NCI-H146 (cell line): ENCODE data around the gene GIGYF2.

Experiments used
- DNase-seq: peaks from one replicate; lab custom pipeline; 2025; lab: John Stamatoyannopoulos, UW

Gene GIGYF2

DNA sequence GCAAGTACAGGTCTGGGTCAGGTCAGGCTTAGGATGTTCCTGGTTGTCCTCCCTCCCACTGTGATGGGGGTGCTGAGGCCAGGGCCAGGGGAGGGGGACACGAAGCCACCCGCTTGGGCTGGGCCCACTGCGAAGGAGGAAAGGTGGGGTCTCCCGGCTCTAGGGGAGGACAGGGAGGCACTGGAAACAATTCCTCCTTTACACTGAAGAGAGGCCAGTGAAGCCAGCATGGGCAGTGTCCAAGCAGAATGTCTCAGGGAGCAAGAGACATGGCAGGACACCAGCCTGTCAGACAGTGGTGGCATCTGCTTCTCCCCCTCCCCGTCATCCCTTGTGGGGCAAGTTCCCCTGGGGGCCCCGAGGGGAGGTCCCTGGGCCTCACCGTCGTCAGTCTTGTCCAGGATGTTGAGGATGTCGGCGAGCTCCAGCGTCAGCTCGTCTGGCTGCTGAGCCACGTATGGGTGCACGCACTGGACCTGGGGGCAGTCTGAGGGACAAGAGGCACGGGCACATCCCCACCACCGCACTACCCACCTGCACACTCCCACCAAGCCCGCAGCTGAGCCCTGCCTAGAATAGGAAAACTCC is 183.7 kb downstream of the GIGYF2 start:
- no peak for DNase-seq

DNA sequence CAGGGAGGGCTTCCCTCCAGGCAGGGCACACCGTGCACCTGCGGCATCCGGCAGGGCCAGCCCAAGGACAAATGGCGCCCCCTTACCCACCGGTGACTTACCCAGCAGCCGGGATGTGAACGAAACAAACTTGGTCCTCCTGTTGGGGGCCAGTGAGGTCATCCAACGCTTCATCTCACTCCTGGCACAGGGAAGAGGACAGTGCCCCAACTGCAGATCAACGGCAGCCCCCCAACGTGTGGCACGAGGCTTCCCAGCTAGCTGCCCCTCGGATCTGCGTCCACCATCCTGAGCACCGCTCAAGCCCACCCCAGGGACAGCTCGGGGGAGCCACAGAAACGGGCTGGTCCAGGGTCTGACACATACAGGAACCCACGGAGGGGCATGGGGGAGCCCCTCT is 185.0 kb downstream of the GIGYF2 start:
- no peak for DNase-seq

DNA sequence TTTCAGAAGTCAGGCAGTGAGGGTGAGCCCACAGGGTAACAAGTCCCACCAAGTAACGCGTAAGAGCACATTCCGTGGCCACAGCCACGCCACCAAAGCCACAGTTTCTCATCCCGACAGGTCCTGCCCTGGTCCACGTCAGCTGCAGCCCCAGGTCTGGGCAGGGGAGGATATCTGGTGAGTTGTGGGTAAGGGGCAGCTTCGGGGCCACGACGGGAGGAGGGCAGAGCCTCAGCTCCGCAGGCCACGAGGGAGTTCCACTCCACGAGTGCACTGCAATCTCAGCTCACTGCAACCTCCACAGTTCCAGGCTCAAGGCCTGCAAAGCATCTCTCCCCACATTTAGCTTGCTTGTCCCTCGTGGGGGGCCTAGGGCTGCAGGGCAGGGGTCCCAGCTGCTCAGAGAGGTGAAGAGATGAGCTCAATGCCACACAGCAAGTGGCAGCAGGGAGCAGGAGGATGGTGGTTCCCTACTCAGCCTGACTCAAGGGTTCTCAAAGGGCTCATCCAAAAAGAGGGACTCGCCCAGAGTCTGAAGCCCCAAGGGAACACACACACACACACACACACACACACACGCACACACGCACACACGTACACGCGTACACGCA is 185.5 kb downstream of the GIGYF2 start:
- DNase-seq, result no peak

GRCh38 chr2:232883116-232883721 is 186.1 kb downstream of the GIGYF2 start:
- DNase-seq, result no peak

GRCh38 chr2:232884001-232884421 is 186.9 kb downstream of the GIGYF2 start:
- DNase-seq, result no peak

GRCh38 chr2:232884549-232885263 is 187.6 kb downstream of the GIGYF2 start:
- DNase-seq, result no peak

DNA sequence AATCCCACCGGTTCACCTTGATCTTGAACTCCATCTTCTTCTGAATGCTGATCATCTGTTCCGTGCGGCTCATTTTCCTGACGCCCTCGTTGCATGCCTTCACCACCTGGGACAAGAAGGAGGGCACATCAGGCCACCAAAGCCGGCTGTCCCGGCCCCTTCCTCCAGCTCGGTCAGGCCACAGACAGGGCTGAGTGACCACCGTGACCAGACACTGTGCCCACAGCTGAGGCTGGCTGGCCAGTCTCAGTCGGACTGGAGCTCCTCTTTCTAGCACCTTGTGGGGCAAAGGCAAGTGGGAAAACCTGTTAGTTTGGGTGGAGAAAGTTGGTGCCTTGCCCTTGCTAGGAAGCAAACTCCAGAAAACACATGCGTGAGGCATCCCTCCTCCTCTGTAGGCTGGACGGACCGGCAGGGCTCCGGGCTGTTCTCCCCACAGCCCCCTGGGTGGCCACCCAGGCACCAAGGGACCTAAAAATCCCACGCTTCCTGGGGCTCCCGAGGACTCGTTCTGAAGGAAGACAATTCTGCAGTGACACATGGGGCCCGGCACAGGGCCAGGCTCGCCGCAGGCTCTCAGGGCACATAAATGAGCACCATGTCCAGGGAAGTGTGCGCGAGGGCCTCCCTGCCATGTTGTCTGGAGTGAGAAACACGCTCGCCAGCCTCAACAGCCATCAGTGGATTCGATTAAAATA is 188.3 kb downstream of the GIGYF2 start:
- DNase-seq, result no peak

- no peak for DNase-seq
Measured at GRCh38 chr2:232886176-232886575, 189.0 kb downstream of the GIGYF2 start.

GRCh38 chr2:232886632-232887031 is 189.5 kb downstream of the GIGYF2 start:
- no peak for DNase-seq

- DNase-seq, result no peak
Measured at GRCh38 chr2:232887171-232887850, 190.2 kb downstream of the GIGYF2 start.

DNA sequence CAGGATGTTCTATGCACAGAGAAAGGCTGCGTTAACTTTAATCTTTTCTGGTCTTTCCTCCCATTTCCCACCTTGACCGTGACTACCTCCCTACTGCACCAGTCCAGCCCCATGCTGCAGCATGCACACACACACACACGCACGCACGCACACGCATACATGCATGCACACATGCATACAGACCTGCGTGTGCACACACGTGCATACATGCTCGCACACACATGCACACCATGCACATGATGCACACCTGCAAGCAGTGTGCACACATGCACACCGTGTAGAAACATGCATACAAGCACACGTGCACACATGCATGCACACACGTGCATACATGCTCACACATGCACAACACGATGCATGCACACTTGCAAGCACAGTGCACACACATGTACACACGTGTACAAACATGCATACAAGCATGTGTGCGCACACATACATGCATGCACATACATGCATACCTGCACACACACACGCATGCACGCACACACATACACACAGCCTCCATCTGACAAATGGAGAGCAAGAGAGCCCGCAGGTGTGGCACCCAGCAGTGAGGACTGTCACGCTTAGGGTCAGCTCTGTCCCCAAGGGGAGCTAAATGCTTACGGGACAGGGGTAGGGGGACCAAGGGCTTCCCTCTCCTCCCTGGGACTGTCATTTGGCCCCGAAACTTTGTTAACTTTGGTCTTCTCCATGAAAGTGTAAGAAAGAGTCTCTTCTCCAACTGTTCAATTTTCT is 191.1 kb downstream of the GIGYF2 start:
- DNase-seq, result no peak

GRCh38 chr2:232888839-232889529 is 191.9 kb downstream of the GIGYF2 start:
- no peak for DNase-seq

GRCh38 chr2:232889876-232890401 is 192.8 kb downstream of the GIGYF2 start:
- DNase-seq, result no peak

DNA sequence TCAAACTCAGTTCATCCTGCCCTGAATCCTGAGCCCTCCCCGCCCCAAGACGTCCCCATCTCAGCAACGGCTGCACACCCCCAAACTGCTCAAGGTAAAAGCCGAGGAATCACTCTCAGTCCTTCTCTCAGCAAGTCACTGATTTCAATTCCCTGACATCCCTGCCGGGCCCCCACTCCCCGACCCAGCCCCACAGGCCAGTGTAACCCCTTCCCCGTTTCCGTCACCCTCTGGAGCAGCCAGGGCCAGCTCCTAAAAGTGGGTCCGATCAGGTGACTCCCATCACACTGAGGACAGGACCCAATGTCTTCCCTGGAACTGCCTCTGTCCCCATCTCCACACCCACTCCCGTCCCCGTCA is 193.4 kb downstream of the GIGYF2 start:
- DNase-seq, result no peak

DNA sequence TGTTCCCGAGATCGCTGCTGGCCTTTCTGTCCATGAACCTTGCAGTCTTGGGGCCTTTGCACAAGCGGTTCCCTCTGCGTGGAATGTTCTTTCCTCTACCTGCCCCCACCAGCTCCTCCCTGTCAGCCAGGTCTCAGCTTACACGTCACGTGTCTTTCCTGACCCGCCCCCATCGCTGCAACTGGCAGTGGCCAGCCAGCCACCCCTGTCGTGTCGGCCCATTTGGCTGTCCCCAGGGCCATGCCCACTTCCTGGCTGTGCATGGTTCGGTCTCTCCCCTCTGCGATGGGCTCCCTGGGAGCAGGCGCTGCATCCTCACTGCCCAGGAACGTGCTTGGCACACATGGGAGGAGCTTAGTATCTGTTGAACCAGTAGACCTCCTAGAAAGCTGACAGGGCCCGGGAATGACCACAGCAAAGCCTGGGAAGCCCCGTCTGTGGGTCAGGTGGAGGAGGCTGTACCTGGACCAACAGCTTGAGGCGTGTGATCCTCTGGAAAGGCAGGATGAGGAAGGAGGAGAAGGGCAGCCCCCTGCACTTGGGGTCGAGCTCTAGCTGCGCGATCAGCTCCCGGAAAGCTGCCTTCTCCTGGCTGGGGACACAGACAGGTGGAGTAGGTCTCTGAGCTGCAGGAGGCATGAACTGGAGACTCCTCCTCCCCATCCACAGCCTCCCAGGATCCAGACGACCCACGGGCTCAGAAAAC is 193.9 kb downstream of the GIGYF2 start:
- peak; percentile 69 for DNase-seq

GRCh38 chr2:232891621-232892071 is 194.5 kb downstream of the GIGYF2 start:
- peak; percentile 6 for DNase-seq

- DNase-seq, result no peak
Measured at GRCh38 chr2:232892221-232892620, 195.1 kb downstream of the GIGYF2 start.

DNA sequence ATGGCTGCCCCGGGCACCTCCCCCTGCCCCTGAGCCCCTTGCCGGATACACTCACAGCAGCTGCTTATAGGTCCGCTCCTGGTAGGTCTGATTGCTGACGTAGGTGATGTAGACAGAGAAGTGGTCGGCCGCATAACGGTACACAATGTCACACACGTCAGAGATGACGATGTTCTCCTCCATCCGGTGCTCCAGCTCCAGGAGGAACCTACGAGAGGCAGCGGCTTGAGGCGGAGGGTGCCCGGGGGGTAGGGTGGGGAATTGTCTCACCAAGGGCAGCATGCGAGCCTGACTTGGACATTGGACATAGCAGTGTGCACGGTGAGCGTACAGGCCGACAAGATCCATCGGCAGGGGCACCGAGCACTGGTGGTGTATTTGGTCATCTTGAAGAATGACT is 195.7 kb downstream of the GIGYF2 start:
- DNase-seq, result no peak

GRCh38 chr2:232893834-232894233 is 196.7 kb downstream of the GIGYF2 start:
- DNase-seq, result no peak

DNA sequence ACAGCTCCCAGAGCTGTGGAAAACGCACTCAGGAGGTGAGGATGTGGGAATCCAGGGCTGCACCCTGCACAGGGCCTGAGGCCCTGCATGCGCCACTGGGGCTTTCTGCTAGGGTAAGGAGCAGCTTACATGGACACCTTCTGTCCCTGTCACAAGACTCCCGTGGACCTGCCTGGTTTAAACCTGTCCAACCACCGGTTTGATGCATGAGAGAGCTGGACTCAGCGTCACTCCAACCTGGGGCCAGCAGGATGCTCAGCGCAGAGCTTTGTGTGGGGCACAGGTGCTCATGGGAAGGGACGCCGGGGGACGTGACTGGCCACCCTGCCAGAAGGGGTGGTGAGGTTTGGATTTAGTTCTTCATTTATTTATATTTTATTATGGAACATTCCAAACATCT is 197.1 kb downstream of the GIGYF2 start:
- DNase-seq, result no peak
